ENCODE data around the gene ARHGAP5.
"Not testable (repeated sequence)": the region's sequence is repeated elsewhere in the genome, so short reads cannot be mapped to it uniquely, and the experiment has no call there.

ARHGAP5 gene

DNA sequence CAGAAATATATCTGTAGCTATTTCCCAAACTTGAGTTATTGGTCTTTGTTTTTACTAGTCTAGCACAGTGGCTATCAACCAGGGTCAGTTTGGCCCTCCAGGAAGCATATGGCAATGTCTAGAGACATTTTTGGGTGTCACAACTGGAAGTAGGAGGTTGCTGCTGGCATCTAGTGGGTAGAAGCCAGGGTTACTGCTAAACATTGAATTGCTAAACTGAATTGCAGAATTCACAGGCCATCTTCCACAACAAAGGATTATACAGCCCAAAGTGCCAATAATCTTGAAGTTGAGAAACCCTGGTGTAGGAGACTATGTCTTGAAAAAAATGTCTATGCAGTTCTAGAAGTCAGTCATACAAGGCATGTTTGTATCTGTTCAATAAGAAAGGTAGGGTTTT is 27.7 kb downstream of the ARHGAP5 start:
- no peak for DNase-seq
- no peak overlapping the region for H3K4me3 Mint-ChIP-seq

GRCh38 chr14:32109676-32110547 is 32.8 kb downstream of the ARHGAP5 start:
- no peak for TF ChIP-seq CTCF (IDR thresholded peaks at IDR 0.05)
- Mint-ChIP-seq H3K27ac (no peak overlapping the region), H3K9me3 (peaks cover 30% of the 10 kb centered on the region), H3K36me3 (ENCODE audit: low read depth) (peaks cover 70% of the 10 kb centered on the region), H3K27me3 (ENCODE audit: low read depth, poor library complexity) (peaks cover 2% of the 10 kb centered on the region), H3K4me1 (no peaks in the 10 kb centered on the region), H3K4me3 (no peak overlapping the region)
- DNase-seq: no peak

More for the DNA sequence above, 27.7 kb downstream of the ARHGAP5 start:
- H3K36me3 Mint-ChIP-seq (ENCODE audit: low read depth): peaks cover 50% of the 10 kb centered on the region
- TF ChIP-seq CTCF (IDR thresholded peaks at IDR 0.05): no peak
- H3K4me1 Mint-ChIP-seq: no peaks in the 10 kb centered on the region
- H3K27ac Mint-ChIP-seq: no peak overlapping the region
- no peaks in the 10 kb centered on the region for H3K27me3 Mint-ChIP-seq (ENCODE audit: low read depth, poor library complexity)
- no peaks in the 10 kb centered on the region for H3K9me3 Mint-ChIP-seq

DNA sequence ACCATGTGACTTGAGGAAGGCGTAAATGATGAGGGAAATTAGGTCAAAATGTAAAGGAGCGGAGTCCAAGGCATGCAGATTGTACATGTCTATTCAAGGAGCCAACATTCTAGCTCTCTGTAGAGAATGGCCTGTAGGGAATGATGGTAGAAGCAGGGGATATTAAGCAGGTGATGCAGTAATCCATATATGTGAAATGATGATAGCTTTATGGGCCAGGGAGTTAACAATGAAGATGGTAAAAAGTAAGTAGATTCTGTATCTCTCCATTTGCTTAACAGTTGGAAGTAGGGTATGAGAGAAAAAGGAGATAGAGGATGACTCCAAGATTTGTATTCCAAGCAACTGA is 33.4 kb downstream of the ARHGAP5 start:
- H3K4me1 Mint-ChIP-seq: no peaks in the 10 kb centered on the region
- peaks cover 34% of the 10 kb centered on the region for H3K9me3 Mint-ChIP-seq
- H3K4me3 Mint-ChIP-seq: no peak overlapping the region
- peaks cover 69% of the 10 kb centered on the region for H3K36me3 Mint-ChIP-seq (ENCODE audit: low read depth)
- H3K27me3 Mint-ChIP-seq (ENCODE audit: low read depth, poor library complexity): peaks cover 2% of the 10 kb centered on the region
- H3K27ac Mint-ChIP-seq: peak overlapping the region; percentile 76
- TF ChIP-seq CTCF (IDR thresholded peaks at IDR 0.05): no peak
- DNase-seq: no peak

GRCh38 chr14:32121536-32121935 is 44.4 kb downstream of the ARHGAP5 start:
- peaks cover 47% of the 10 kb centered on the region for H3K9me3 Mint-ChIP-seq
- H3K36me3 Mint-ChIP-seq (ENCODE audit: low read depth): peaks cover 87% of the 10 kb centered on the region

DNA sequence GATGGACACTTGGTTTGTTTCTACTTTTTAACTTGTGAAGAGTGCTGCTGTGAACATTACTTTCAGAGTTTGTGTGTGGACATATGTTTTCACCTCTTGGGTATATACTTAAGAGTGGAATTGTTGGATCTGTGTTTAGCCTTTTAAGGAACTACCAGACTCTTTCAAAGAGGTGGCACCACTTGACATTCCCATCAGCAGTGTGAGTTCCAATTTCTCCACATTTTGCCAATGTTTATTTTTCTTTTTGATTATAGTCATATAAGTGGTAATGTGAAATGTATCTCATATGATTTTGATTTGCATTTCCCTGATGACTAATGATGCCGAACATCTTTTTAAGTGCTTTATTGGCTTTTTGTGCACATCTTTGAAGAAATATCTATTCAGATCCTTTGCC is 44.8 kb downstream of the ARHGAP5 start:
- H3K4me3 Mint-ChIP-seq: no peak overlapping the region
- no peaks in the 10 kb centered on the region for H3K4me1 Mint-ChIP-seq
- TF ChIP-seq CTCF (IDR thresholded peaks at IDR 0.05): no peak
- H3K36me3 Mint-ChIP-seq (ENCODE audit: low read depth): peaks cover 87% of the 10 kb centered on the region
- H3K27me3 Mint-ChIP-seq (ENCODE audit: low read depth, poor library complexity): no peaks in the 10 kb centered on the region
- no peak for DNase-seq
- peaks cover 51% of the 10 kb centered on the region for H3K9me3 Mint-ChIP-seq
- no peak overlapping the region for H3K27ac Mint-ChIP-seq

More at GRCh38 chr14:32121536-32121935, 44.4 kb downstream of the ARHGAP5 start:
- no peak for DNase-seq
- Mint-ChIP-seq H3K27ac (no peak overlapping the region), H3K4me1 (no peaks in the 10 kb centered on the region), H3K27me3 (ENCODE audit: low read depth, poor library complexity) (no peaks in the 10 kb centered on the region), H3K4me3 (no peak overlapping the region)
- no peak for TF ChIP-seq CTCF (IDR thresholded peaks at IDR 0.05)

DNA sequence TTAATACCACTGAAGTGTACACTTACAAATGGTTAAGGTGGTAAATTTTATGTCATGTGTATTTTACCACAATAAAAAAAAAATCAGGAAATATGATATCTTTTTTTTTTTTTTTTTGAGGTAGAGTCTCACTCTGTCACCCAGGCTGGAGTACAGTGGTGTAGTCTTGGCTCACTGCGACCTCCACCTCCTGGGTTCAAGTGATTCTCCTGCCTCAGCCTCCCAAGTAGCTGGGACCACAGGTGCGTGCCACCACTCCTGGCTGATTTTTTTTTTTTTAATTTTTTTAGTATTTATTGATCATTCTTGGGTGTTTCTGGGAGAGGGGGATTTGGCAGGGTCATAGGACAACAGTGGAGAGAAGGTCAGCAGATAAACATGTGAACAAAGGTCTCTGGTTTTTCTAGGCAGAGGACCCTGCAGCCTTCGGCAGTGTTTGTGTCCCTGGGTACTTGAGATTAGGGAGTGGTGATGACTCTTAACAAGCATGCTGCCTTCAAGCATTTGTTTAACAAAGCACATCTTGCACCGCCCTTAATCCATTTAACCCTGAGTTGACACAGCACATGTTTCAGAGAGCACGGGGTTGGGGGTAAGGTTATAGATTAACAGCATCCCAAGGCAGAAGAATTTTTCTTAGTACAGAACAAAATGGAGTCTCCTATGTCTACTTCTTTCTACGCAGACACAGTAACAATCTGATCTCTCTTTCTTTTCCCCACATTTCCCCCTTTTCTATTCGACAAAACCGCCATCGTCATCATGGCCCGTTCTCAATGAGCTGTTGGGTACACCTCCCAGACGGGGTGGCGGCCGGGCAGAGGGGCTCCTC is 50.0 kb downstream of the ARHGAP5 start:
- not testable (repeated sequence) for H3K27ac Mint-ChIP-seq; DNase-seq; H3K27me3 Mint-ChIP-seq (ENCODE audit: low read depth, poor library complexity); H3K4me1 Mint-ChIP-seq; H3K4me3 Mint-ChIP-seq
- Mint-ChIP-seq H3K36me3 (ENCODE audit: low read depth) (peaks cover 97% of the 10 kb centered on the region), H3K9me3 (peaks cover 93% of the 10 kb centered on the region)

GRCh38 chr14:32127731-32128654 is 50.9 kb downstream of the ARHGAP5 start:
- H3K36me3 Mint-ChIP-seq (ENCODE audit: low read depth): peaks cover 97% of the 10 kb centered on the region
- not testable (repeated sequence) for H3K27me3 Mint-ChIP-seq (ENCODE audit: low read depth, poor library complexity); H3K4me1 Mint-ChIP-seq

More at GRCh38 chr14:32127731-32128654, 50.9 kb downstream of the ARHGAP5 start:
- DNase-seq, H3K4me3 Mint-ChIP-seq, H3K27ac Mint-ChIP-seq: not testable (repeated sequence)
- peaks cover 94% of the 10 kb centered on the region for H3K9me3 Mint-ChIP-seq
